A549 treated with CORT108297 at 1 μM for 4 hours (cell line): ENCODE measurements around the gene IQGAP3. TPM values are rescaled to one million over a fixed set of nuclear protein-coding genes. Genes with fewer than 3 reads are reported as not detected.

ENCODE experiments used
- total RNA-seq: library from RNA; stranded (reverse); fragments of 200-300 nt; extraction: Qiagen RNA extraction; gene quantifications from 5 replicates; pipeline ENCODE4 v1.2.3, GENCODE V29; 2022

Gene IQGAP3
- total RNA-seq: 12.2 to 20.9 TPM (median 18.6 TPM) in 5 replicates

GRCh38 chr1:156571919-156572662, at the start of gene IQGAP3:
TSS of gene IQGAP3 (minus strand) at chr1:156572565. CDS start at chr1:156572529, 36 bp downstream.

GRCh38 chr1:156618853-156619581, 46.7 kb upstream of the IQGAP3 start, which contains the start of gene HAPLN2:
TSS of gene HAPLN2 (plus strand) at chr1:156619415. CDS start at chr1:156623491, 4,076 bp downstream.

GRCh38 chr1:156601122-156601830, 28.9 kb upstream of the IQGAP3 start, which contains the start of gene GPATCH4:
TSS of gene GPATCH4 (minus strand) at chr1:156601479.

GRCh38 chr1:156591432-156592157, 19.2 kb upstream of the IQGAP3 start, which contains the start of gene NAXE:
TSS of gene NAXE (plus strand) at chr1:156591776. CDS start at chr1:156591805, 29 bp downstream.

GRCh38 chr1:156579472-156579871, 7.1 kb upstream of the IQGAP3 start, which contains the start of gene TTC24:
TSS of gene TTC24 (plus strand) at chr1:156579723. CDS start at chr1:156581365, 1,642 bp downstream.

GRCh38 chr1:156500543-156500792, 71.9 kb downstream of the IQGAP3 start, which contains the start of gene MEF2D:
TSS of gene MEF2D (minus strand) at chr1:156500775. CDS start at chr1:156483292, 17,483 bp downstream.

Other genes with a start within 250 kb of the IQGAP3 start
- 392 to 439 TPM (median 400 TPM) in 5 replicates for gene CCT3, start 234.3 kb downstream of the IQGAP3 start, total RNA-seq
- 1.8 to 4.1 TPM (median 2.1 TPM) in 5 replicates for gene TSACC, start 234.0 kb downstream of the IQGAP3 start, total RNA-seq
- not detected in 5 replicates for gene RHBG, start 203.4 kb downstream of the IQGAP3 start, total RNA-seq
- gene MEF2D, start 71.8 kb downstream of the IQGAP3 start, total RNA-seq: 20.9 to 35.5 TPM (median 30.3 TPM) in 5 replicates
- not detected in 5 replicates for gene TTC24, start 7.2 kb upstream of the IQGAP3 start, total RNA-seq
- gene NAXE, start 19.2 kb upstream of the IQGAP3 start, total RNA-seq: 133 to 172 TPM (median 169 TPM) in 5 replicates
- gene GPATCH4, start 28.9 kb upstream of the IQGAP3 start, total RNA-seq: 62.7 to 97.9 TPM (median 67.4 TPM) in 5 replicates
- gene HAPLN2, start 46.9 kb upstream of the IQGAP3 start, total RNA-seq: 0.14 to 0.21 TPM (median 0.14 TPM) in 3 of 5 replicates, not detected in the others
- gene BCAN, start 69.6 kb upstream of the IQGAP3 start, total RNA-seq: 0.05 to 0.12 TPM in 2 of 5 replicates, not detected in the others
- gene NES, start 104.8 kb upstream of the IQGAP3 start, total RNA-seq: 1.2 to 1.5 TPM (median 1.3 TPM) in 5 replicates
- 10.1 to 14.1 TPM (median 11.0 TPM) in 5 replicates for gene CRABP2, start 133.0 kb upstream of the IQGAP3 start, total RNA-seq
- 20.7 to 26.6 TPM (median 25.5 TPM) in 5 replicates for gene METTL25B, start 155.9 kb upstream of the IQGAP3 start, total RNA-seq
- gene ISG20L2, start 156.2 kb upstream of the IQGAP3 start, total RNA-seq: 39.8 to 52.9 TPM (median 44.0 TPM) in 5 replicates
- 173 to 203 TPM (median 195 TPM) in 5 replicates for gene MRPL24, start 168.5 kb upstream of the IQGAP3 start, total RNA-seq
- 422 to 452 TPM (median 434 TPM) in 5 replicates for gene HDGF, start 179.1 kb upstream of the IQGAP3 start, total RNA-seq
- gene PRCC, start 195.0 kb upstream of the IQGAP3 start, total RNA-seq: 71.8 to 77.9 TPM (median 77.7 TPM) in 5 replicates
- 2.8 to 5.1 TPM (median 3.9 TPM) in 5 replicates for gene SH2D2A, start 244.3 kb upstream of the IQGAP3 start, total RNA-seq